HG02852 (cell line): ENCODE results near the gene GLS.

Experiments
- ATAC-seq: cut with Tn5 transposase; IDR thresholded peaks from one replicate; pipeline ENCODE4 v1.9.1; 2021; ENCODE audit warnings: mild to moderate bottlenecking, moderate library complexity; ENCODE audit not compliant: unreplicated experiment

The GLS gene

DNA sequence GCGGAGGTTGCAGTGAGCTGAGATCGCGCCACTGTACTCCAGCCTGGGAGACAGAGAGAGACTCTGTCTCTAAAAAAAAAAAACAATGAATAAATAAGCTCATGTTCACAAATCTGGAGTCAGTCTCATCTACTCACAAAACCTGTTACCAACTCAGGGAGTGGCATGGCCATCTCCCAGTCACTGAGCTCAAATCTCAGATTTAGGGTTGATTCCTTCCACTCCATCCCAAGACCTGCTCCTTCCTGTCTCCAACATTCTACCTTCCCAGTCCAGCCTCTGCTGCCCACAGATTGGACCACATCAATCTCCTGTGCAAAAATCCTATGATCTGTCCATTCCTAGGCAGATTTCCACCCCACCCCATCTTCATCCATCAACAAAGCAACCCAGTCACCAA lies 131.7 kb downstream of the GLS start:
- ATAC-seq, result no peak

- ATAC-seq, result peak; percentile 11
Observed at GRCh38 chr2:191012845-191013681, 132.4 kb downstream of the GLS start.

DNA sequence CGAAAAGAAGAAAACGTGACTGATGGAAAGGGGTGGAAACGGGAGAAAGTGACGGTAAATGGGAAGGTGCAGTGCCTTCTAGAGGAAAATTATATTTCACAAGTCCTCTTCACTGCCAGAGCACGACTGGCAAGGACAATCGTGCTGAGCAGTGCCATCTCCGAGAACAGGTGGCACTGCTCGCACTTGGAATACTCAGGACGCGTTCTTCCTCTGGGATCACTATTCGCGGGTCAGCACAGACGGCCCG lies 133.0 kb downstream of the GLS start:
- no peak for ATAC-seq

- peak; percentile 80 for ATAC-seq
Observed at GRCh38 chr2:191013932-191014652, 133.5 kb downstream of the GLS start, which contains the start of gene STAT1. Gene STAT1 (minus strand): TSS chr2:191014171. CDS start chr2:191010003, 4,168 bp downstream.

DNA sequence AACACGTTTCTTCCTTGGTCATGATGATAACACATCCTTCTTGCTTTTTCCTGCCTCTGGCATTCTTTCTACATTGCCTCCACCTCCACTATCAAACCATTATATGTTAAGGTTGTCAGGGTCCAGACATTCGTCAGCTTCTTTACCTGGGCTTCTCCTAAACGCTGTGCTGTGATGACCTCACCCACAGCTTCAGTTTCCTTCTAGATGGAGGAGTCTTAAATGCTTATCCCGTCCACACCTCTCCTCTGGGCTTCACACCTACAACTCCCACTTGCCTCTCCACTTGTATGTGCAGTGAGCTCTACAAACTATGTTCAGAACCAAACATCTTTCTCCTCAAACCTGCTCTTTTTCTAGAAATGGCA lies 134.0 kb downstream of the GLS start:
- ATAC-seq, result peak; percentile 4
